ENCODE measurements around the gene GSTK1. TPM values are rescaled to one million over a fixed set of nuclear protein-coding genes. Genes with fewer than 3 reads are reported as not detected.

Gene GSTK1
- polyA plus RNA-seq, 1 experiment = 164 TPM

DNA sequence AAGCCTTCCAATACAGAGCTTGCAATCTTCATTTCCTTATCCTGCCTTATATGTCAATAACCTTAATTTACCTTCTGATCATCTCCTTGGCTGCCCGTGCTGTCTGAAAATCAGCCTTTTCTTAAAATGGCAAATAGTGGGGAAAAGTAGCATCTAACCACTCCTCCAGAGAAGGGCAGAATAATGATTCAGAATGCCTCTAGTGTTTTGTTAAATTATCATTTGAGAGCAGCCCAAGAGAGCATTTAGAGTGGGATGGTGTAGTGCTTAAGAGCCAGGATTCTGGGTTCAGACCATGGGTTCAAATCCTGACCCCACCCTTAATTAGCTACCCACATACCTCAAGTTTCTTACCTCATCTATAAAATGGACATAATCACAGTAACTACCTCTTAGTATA is 16.9 kb downstream of the GSTK1 start:
- CTCF ChIA-PET = interaction anchor here (1.0 to 2.1 kb wide), 6 partner anchors 8 to 136 kb away, joined by 3 to 7 read pairs (median 4); partner anchors contain the start of gene CASP2
- no peaks in the 10 kb centered on the region for H3K36me3 ChIP-seq (ENCODE audit: control insufficient read depth, insufficient read depth, low read length)
- TF ChIP-seq, protein P1, sequence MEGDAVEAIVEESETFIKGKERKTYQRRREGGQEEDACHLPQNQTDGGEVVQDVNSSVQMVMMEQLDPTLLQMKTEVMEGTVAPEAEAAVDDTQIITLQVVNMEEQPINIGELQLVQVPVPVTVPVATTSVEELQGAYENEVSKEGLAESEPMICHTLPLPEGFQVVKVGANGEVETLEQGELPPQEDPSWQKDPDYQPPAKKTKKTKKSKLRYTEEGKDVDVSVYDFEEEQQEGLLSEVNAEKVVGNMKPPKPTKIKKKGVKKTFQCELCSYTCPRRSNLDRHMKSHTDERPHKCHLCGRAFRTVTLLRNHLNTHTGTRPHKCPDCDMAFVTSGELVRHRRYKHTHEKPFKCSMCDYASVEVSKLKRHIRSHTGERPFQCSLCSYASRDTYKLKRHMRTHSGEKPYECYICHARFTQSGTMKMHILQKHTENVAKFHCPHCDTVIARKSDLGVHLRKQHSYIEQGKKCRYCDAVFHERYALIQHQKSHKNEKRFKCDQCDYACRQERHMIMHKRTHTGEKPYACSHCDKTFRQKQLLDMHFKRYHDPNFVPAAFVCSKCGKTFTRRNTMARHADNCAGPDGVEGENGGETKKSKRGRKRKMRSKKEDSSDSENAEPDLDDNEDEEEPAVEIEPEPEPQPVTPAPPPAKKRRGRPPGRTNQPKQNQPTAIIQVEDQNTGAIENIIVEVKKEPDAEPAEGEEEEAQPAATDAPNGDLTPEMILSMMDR (IDR thresholded peaks at IDR 0.05; ENCODE audit: insufficient read depth, low read depth, low read length) = no peak
- no peak overlapping the region for H3K4me3 ChIP-seq (ENCODE audit: low read depth, low read length)
- POLR2A ChIA-PET = no interaction called here
- H3K27me3 ChIP-seq (ENCODE audit: control insufficient read depth, insufficient read depth, low read length) = no peaks in the 10 kb centered on the region
- DNase-seq (ENCODE audit: low read depth) = no peak

DNA sequence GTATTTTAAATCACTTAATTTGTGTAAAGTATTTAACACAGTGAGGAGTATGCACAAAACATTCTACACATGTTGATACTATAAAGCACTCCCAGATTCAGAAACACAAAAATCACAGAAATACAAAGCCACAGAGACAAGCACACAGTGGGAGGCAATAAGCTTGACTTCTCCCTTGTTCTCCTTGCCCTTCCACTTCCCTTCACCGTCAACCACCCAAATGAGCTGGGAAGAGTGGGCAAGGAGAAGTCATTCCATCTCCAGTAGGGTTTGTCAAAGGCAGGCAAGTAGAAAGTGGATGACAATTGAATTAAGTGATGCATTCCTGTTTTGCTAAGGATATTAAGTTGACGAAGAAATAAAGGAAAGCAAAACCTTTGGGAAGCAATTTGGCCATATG is 17.3 kb downstream of the GSTK1 start:
- no peaks in the 10 kb centered on the region for H3K27me3 ChIP-seq (ENCODE audit: control insufficient read depth, insufficient read depth, low read length)
- H3K36me3 ChIP-seq (ENCODE audit: control insufficient read depth, insufficient read depth, low read length) = no peaks in the 10 kb centered on the region
- H3K4me3 ChIP-seq (ENCODE audit: low read depth, low read length) = no peak overlapping the region
- DNase-seq (ENCODE audit: low read depth) = no peak
- ChIA-PET POLR2A (interaction anchor here (0.5 kb wide), 1 partner anchor 13 kb away, joined by 6 read pairs; no protein-coding TSS in a partner anchor), CTCF (interaction anchor here (1.1 to 2.1 kb wide), 3 partner anchors 7 to 135 kb away, joined by 4 to 6 read pairs (median 4); partner anchors contain the start of gene CASP2)
- TF ChIP-seq, protein P1 (IDR thresholded peaks at IDR 0.05; ENCODE audit: insufficient read depth, low read depth, low read length) = no peak

DNA sequence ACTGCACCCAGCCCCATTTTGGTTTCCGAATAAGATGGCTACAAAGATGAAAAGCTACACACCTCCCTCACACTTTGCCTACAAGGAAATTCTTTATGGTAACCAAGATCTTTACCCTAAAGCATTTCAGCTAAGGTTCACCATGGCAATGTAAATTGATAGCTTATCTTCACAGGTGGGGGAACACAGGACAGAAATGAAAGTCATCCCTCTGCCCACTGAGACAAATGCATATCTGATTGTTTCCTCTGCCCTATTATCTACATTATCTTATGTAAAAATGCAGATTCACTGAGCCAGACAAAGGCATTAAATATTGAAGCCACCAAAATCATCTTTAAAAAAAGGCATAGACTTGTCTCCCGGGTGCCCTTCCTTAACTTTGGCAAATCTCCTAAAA is 18.3 kb downstream of the GSTK1 start:
- DNase-seq (ENCODE audit: low read depth) = no peak
- no peaks in the 10 kb centered on the region for H3K27me3 ChIP-seq (ENCODE audit: control insufficient read depth, insufficient read depth, low read length)
- ChIA-PET CTCF (interaction anchor here (1.1 kb wide), 1 partner anchor 99 kb away, joined by 3 read pairs; no protein-coding TSS in a partner anchor), POLR2A (no interaction called here)
- TF ChIP-seq, protein P1 (IDR thresholded peaks at IDR 0.05; ENCODE audit: insufficient read depth, low read depth, low read length) = no peak
- H3K4me3 ChIP-seq (ENCODE audit: low read depth, low read length) = no peak overlapping the region
- no peaks in the 10 kb centered on the region for H3K36me3 ChIP-seq (ENCODE audit: control insufficient read depth, insufficient read depth, low read length)

DNA sequence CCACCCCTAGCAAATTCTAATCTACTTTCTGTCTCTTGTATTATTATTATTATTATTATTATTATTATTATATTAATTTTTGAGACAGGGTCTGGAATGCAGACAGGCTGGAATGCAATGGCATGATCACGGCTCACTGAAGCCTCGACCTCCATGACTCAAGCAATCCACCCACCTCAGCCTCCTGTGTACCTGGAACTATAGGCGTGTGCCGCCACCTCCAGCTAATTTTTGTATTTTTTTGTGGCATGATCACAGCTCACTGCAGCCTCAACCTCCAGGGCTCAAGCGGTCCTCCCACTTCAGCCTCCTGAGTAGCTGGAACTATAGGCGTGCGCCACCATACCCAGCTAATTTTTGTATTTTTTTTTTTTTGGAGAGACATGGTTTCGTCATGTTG is 18.9 kb downstream of the GSTK1 start:
- H3K4me3 ChIP-seq (ENCODE audit: low read depth, low read length) = no peak overlapping the region
- no peak for DNase-seq (ENCODE audit: low read depth)
- H3K36me3 ChIP-seq (ENCODE audit: control insufficient read depth, insufficient read depth, low read length) = no peaks in the 10 kb centered on the region
- ChIA-PET POLR2A (no interaction called here), CTCF (interaction anchor here (1.1 kb wide), 1 partner anchor 98 kb away, joined by 3 read pairs; no protein-coding TSS in a partner anchor)
- no peaks in the 10 kb centered on the region for H3K27me3 ChIP-seq (ENCODE audit: control insufficient read depth, insufficient read depth, low read length)
- TF ChIP-seq, protein P1 (IDR thresholded peaks at IDR 0.05; ENCODE audit: insufficient read depth, low read depth, low read length) = no peak

DNA sequence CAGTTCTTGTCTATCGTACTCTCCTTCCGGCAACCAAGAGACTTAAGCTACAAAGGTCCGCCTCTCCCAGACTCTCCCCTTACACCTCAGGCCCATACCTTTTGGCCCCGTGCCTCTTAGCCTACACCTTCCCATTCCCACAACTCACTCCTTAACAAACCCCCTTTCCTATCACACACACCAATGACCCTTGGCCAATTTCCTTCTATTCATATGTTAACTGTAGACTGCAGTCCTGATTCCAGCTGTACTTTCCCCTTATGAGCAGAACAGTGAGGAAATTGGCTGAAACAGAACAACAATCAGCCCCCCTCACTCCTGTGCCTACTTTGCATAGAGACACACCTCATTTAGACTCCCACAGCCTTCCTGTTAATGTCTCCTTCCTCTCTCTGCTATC is 20.1 kb downstream of the GSTK1 start:
- H3K27me3 ChIP-seq (ENCODE audit: control insufficient read depth, insufficient read depth, low read length) = no peaks in the 10 kb centered on the region
- TF ChIP-seq, protein P1 (IDR thresholded peaks at IDR 0.05; ENCODE audit: insufficient read depth, low read depth, low read length) = no peak
- no peak for DNase-seq (ENCODE audit: low read depth)
- no peak overlapping the region for H3K4me3 ChIP-seq (ENCODE audit: low read depth, low read length)
- ChIA-PET CTCF (no interaction called here), POLR2A (no interaction called here)
- H3K36me3 ChIP-seq (ENCODE audit: control insufficient read depth, insufficient read depth, low read length) = no peaks in the 10 kb centered on the region

Data from BJ (cell line).